ENCODE results near the gene CDK14.

Gene CDK14

DNA sequence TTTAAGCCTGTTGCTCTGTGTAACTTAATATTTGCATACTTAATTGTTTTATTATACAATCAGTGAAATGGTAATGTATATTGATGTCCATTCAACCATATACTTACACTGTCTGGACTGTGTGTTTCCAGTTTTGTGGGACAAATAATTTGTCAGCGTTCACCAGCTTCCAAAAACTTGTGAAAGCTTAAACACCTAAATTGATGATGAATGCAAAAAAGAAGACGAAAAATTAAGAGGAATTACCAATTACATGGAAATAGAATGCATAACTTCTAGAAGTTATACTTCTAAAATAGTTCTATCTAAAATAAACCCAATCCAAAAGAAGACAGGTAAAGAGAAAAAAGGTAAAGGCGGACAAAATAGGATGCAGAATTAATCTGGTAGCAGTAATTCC is 513.1 kb downstream of the CDK14 start:
- POLR2A ChIA-PET = no interaction called here
- TF ChIP-seq, protein P1, sequence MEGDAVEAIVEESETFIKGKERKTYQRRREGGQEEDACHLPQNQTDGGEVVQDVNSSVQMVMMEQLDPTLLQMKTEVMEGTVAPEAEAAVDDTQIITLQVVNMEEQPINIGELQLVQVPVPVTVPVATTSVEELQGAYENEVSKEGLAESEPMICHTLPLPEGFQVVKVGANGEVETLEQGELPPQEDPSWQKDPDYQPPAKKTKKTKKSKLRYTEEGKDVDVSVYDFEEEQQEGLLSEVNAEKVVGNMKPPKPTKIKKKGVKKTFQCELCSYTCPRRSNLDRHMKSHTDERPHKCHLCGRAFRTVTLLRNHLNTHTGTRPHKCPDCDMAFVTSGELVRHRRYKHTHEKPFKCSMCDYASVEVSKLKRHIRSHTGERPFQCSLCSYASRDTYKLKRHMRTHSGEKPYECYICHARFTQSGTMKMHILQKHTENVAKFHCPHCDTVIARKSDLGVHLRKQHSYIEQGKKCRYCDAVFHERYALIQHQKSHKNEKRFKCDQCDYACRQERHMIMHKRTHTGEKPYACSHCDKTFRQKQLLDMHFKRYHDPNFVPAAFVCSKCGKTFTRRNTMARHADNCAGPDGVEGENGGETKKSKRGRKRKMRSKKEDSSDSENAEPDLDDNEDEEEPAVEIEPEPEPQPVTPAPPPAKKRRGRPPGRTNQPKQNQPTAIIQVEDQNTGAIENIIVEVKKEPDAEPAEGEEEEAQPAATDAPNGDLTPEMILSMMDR (IDR thresholded peaks at IDR 0.05; ENCODE audit: control extremely low read depth, extremely low read depth, low read depth, missing control alignments) = no peak
- no peak for DNase-seq (ENCODE audit: extremely low spot score)
- CTCF ChIA-PET = interaction anchor here (1.1 to 1.7 kb wide), 2 partner anchors 10 to 19 kb away, joined by 4 to 9 read pairs; no protein-coding TSS in a partner anchor

DNA sequence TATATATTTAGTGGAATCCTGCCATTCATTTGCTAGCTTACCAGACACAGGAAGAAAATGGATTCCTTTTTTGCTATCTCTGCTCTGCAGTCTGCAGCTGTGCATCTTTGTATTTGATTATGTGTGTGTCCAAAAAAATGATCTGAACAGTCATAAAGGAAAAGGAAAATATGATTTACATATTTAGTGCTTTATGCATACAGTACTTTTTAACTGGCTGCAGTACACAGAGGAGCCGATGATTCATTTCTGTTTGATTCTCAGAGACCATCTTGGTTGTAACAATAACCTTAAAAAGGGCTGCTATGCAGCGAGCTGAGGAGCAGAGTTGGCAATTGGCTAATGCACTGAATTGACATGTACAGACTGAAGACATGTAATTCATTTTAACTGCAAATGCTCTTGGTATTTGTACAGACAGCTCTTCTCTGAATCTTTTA is 516.8 kb downstream of the CDK14 start:
- CTCF ChIA-PET = interaction anchor here (1.1 to 2.1 kb wide), 3 partner anchors 11 to 29 kb away, joined by 3 to 7 read pairs (median 3); no protein-coding TSS in a partner anchor
- no peak for DNase-seq (ENCODE audit: extremely low spot score)
- TF ChIP-seq, protein P1 (IDR thresholded peaks at IDR 0.05; ENCODE audit: control extremely low read depth, extremely low read depth, low read depth, missing control alignments) = no peak
- POLR2A ChIA-PET = no interaction called here

DNA sequence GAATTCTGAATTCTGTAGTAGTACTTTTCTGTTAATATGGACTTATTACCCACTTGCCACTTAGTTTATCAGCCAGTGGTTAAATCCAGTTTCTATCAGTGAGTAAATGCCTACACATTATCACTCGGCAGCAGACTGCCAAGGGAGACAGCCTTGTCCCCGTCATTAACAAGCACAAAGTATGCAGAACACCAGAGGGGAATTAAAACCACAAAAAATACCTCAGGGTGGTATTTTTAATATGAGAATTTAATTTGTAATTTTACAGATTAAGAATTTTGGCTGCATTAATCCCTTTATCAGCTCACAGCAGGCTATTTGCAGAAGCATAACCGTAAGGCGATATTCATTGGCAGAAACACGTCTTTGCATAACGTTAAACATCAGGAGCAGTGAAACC is 518.1 kb downstream of the CDK14 start:
- TF ChIP-seq, protein P1 (IDR thresholded peaks at IDR 0.05; ENCODE audit: control extremely low read depth, extremely low read depth, low read depth, missing control alignments) = no peak
- ChIA-PET POLR2A (no interaction called here), CTCF (no interaction called here)
- DNase-seq (ENCODE audit: extremely low spot score) = no peak

DNA sequence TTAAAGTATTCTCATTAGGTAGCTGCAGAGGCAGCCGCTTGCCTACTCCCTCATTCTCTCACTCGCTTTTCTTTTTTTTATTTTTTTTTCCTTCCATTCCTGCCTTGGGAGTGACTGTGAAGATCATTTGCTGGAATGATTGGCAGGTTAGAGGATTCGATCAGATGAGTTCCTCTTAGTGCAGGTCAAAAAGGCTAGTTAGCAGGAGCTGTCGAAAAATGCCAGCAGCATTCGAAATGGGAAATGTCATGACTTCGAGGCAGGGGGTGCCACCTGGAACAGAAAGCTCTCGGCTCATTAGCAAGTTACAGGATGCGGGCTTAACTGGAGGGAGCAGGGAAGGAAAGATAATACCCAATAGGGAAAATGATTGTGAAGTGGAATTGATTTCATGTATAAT is 530.6 kb downstream of the CDK14 start:
- no peak for DNase-seq (ENCODE audit: extremely low spot score)
- CTCF ChIA-PET = interaction anchor here (1.2 to 1.8 kb wide), 2 partner anchors 10 to 37 kb away, joined by 3 to 6 read pairs; no protein-coding TSS in a partner anchor
- TF ChIP-seq, protein P1 (IDR thresholded peaks at IDR 0.05; ENCODE audit: control extremely low read depth, extremely low read depth, low read depth, missing control alignments) = no peak
- POLR2A ChIA-PET = no interaction called here

DNA sequence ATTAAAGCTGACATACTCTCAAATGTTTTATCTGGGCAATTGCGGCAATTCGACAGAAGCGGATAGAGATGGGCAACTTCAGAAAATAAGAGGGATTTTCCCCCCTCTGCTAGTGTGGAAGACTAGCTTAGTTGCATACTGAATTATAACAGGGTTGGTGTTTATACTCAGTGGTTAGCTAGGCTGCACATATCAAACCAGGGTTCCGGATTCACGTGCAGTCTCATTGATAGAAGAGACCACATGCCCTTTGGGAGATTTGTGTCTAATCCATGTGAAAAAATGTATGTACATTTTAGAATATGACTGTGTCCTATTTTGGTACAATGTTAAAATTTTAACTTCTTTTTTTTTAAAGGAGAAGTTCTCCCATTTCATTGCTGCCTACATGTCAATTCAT is 531.2 kb downstream of the CDK14 start:
- POLR2A ChIA-PET = no interaction called here
- CTCF ChIA-PET = interaction anchor here (1.5 to 1.8 kb wide), 2 partner anchors 10 to 37 kb away, joined by 3 to 6 read pairs; no protein-coding TSS in a partner anchor
- TF ChIP-seq, protein P1 (IDR thresholded peaks at IDR 0.05; ENCODE audit: control extremely low read depth, extremely low read depth, low read depth, missing control alignments) = no peak
- no peak for DNase-seq (ENCODE audit: extremely low spot score)

DNA sequence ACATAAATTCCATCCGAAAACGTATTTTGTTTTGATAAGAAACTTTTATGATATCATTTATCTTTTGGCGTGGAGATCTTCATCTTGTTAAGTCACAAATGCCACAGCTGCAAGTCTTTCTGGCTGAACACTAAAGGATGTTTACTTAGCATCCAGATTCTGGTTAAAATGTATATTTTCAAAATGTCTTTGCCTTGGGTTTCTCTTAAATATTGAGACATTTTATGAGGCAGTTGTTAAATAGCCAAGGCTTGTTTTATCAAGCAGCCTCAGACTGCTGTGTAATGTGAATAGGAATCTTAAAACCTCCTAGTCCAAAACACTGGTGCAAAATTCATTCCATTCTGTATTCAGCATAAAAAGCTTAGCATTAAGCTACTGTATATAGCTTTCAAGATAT is 531.8 kb downstream of the CDK14 start:
- DNase-seq (ENCODE audit: extremely low spot score) = no peak
- POLR2A ChIA-PET = no interaction called here
- CTCF ChIA-PET = interaction anchor here (1.5 kb wide), 1 partner anchor 9 kb away, joined by 3 read pairs; no protein-coding TSS in a partner anchor
- TF ChIP-seq, protein P1 (IDR thresholded peaks at IDR 0.05; ENCODE audit: control extremely low read depth, extremely low read depth, low read depth, missing control alignments) = no peak

Data from GM10248 (cell line).